ENCODE results near the gene CDHR4. TPM values are rescaled to one million over a fixed set of nuclear protein-coding genes. Genes with fewer than 3 reads are reported as not detected.

The CDHR4 gene
- total and polyA plus RNA-seq, 11 donors, result not detected

- H3K4me1 ChIP-seq, result peaks cover 5 to 34% (median 23%) of the 10 kb centered on the region in 12 donors
- no peak for ATAC-seq
- intact Hi-C loops (cut with DNase I), result loop anchor here in 9 of 10 donors (5.0 to 10.0 kb wide), 5 partner anchors 59 to 242 kb away; partner anchors contain the start of genes MST1R (in 3 of the 9) and RBM5 (in 1 of the 9)
- TF ChIP-seq, protein P1, sequence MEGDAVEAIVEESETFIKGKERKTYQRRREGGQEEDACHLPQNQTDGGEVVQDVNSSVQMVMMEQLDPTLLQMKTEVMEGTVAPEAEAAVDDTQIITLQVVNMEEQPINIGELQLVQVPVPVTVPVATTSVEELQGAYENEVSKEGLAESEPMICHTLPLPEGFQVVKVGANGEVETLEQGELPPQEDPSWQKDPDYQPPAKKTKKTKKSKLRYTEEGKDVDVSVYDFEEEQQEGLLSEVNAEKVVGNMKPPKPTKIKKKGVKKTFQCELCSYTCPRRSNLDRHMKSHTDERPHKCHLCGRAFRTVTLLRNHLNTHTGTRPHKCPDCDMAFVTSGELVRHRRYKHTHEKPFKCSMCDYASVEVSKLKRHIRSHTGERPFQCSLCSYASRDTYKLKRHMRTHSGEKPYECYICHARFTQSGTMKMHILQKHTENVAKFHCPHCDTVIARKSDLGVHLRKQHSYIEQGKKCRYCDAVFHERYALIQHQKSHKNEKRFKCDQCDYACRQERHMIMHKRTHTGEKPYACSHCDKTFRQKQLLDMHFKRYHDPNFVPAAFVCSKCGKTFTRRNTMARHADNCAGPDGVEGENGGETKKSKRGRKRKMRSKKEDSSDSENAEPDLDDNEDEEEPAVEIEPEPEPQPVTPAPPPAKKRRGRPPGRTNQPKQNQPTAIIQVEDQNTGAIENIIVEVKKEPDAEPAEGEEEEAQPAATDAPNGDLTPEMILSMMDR (IDR thresholded peaks at IDR 0.05), result no peak
- TF ChIP-seq POLR2A (IDR thresholded peaks at IDR 0.05), result no peak
- H3K36me3 ChIP-seq, result peaks cover 0 to 15% (median 0%) of the 10 kb centered on the region in 9 donors
- H3K27me3 ChIP-seq, result no peaks in the 10 kb centered on the region
- DNase-seq, result peak in 1 of 5 donors; percentile 37
- no peak overlapping the region for H3K4me3 ChIP-seq
- 93 to 95% (median 94%) methylated on average over 3 of the region's 3 CpGs for WGBS, 4 donors
- H3K27ac ChIP-seq, result no peak overlapping the region
- H3K9me3 ChIP-seq, result no peaks in the 10 kb centered on the region
These were observed 43.3 kb upstream of the CDHR4 start for GRCh38 chr3:49842843-49843517.

DNA sequence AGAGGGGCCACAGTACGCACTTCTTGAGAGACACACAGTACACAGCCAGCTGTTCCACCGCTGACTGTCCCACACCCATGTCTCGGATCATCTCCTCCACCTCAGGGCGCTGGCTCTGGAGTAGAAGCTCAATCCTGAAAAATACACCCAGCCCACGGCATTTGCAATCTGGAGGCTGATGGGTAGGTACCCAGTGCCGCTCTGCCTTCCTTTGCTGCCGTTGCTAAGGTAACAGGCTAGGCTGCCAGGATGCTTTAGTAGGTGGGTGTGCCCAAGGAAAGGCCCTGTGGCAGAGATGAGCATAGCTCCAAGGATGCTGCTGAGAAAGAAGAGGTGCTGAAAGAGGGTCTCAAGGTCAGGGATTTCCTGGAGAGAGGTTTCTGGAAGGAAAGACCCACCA lies 42.1 kb upstream of the CDHR4 start:
- no peak for DNase-seq
- H3K4me1 ChIP-seq, result peaks cover 5 to 34% (median 23%) of the 10 kb centered on the region in 12 donors
- no peak overlapping the region for H3K4me3 ChIP-seq
- H3K9me3 ChIP-seq, result no peaks in the 10 kb centered on the region
- 92 to 95% (median 94%) methylated on average over 7 of the region's 7 CpGs for WGBS, 4 donors
- ATAC-seq, result no peak
- H3K27ac ChIP-seq, result peak overlapping the region in 1 of 12 donors; percentile 33
- intact Hi-C loops (cut with DNase I), result loop anchor here (2.0 to 10.0 kb wide), 6 partner anchors 60 to 243 kb away; partner anchors contain the start of genes MST1R (in 3 of the 10) and RBM5 (in 1 of the 10)
- H3K36me3 ChIP-seq, result peaks cover 0 to 11% (median 0%) of the 10 kb centered on the region in 9 donors
- H3K27me3 ChIP-seq, result no peaks in the 10 kb centered on the region
- no peak for TF ChIP-seq POLR2A (IDR thresholded peaks at IDR 0.05)
- TF ChIP-seq, protein P1 (IDR thresholded peaks at IDR 0.05), result no peak

- no peaks in the 10 kb centered on the region for H3K27me3 ChIP-seq
- H3K4me1 ChIP-seq, result peaks cover 5 to 34% (median 23%) of the 10 kb centered on the region in 12 donors
- H3K27ac ChIP-seq, result peak overlapping the region in 4 of 12 donors; percentile 33 to 75 (median 54)
- ATAC-seq (peak in 1 of 4 donors; percentile 45), DNase-seq (peak in 2 of 5 donors; percentile 13 to 29)
- intact Hi-C loops (cut with DNase I), result loop anchor here (2.0 to 10.0 kb wide), 6 partner anchors 61 to 244 kb away; partner anchors contain the start of genes MST1R (in 3 of the 10) and RBM5 (in 1 of the 10)
- TF ChIP-seq, protein P1 (IDR thresholded peaks at IDR 0.05), result peak in 11 of 12 donors; percentile 11 to 59 (median 42)
- no peak for TF ChIP-seq POLR2A (IDR thresholded peaks at IDR 0.05)
- peaks cover 0 to 7% (median 0%) of the 10 kb centered on the region in 9 donors for H3K36me3 ChIP-seq
- H3K9me3 ChIP-seq, result no peaks in the 10 kb centered on the region
- H3K4me3 ChIP-seq, result no peak overlapping the region
These were observed 41.5 kb upstream of the CDHR4 start for GRCh38 chr3:49841126-49841696.

GRCh38 chr3:49840388-49840787 lies 40.7 kb upstream of the CDHR4 start:
- H3K4me1 ChIP-seq, result peaks cover 5 to 34% (median 23%) of the 10 kb centered on the region in 12 donors
- WGBS, 4 donors, result 47 to 59% (median 51%) methylated on average over 1 to 2 of the region's 2 CpGs
- ATAC-seq (peak in 2 of 4 donors; percentile 29 to 47), DNase-seq (peak in 2 of 5 donors; percentile 20 to 28)
- H3K9me3 ChIP-seq, result no peaks in the 10 kb centered on the region
- H3K27ac ChIP-seq, result peak overlapping the region in 6 of 12 donors; percentile 9 to 75 (median 44)
- no peak overlapping the region for H3K4me3 ChIP-seq
- H3K27me3 ChIP-seq, result no peaks in the 10 kb centered on the region
- TF ChIP-seq, protein P1 (IDR thresholded peaks at IDR 0.05), result no peak
- TF ChIP-seq POLR2A (IDR thresholded peaks at IDR 0.05), result no peak
- H3K36me3 ChIP-seq, result no peaks in the 10 kb centered on the region
- intact Hi-C loops (cut with DNase I), result loop anchor here (2.0 to 10.0 kb wide), 6 partner anchors 62 to 244 kb away; partner anchors contain the start of genes MST1R (in 3 of the 10) and RBM5 (in 1 of the 10)

Data from heart left ventricle (tissue), 16 donors.